HG03280 (cell line): ENCODE measurements around the gene CDC42BPB.
A peak's percentile ranks its signal among the peaks of the same experiment; 100 is the strongest.

ENCODE experiments used
- ATAC-seq: cut with Tn5 transposase; IDR thresholded peaks from one replicate; pipeline ENCODE4 v1.9.1; 2021; ENCODE audit warnings: mild to moderate bottlenecking, moderate library complexity; ENCODE audit not compliant: unreplicated experiment

Gene CDC42BPB

GRCh38 chr14:103057372-103058163 lies at the start of gene CDC42BPB:
Gene CDC42BPB, minus strand, starts transcription at chr14:103057549. Its CDS starts 376 bp downstream, at chr14:103057173.
- ATAC-seq = peak; percentile 63

DNA sequence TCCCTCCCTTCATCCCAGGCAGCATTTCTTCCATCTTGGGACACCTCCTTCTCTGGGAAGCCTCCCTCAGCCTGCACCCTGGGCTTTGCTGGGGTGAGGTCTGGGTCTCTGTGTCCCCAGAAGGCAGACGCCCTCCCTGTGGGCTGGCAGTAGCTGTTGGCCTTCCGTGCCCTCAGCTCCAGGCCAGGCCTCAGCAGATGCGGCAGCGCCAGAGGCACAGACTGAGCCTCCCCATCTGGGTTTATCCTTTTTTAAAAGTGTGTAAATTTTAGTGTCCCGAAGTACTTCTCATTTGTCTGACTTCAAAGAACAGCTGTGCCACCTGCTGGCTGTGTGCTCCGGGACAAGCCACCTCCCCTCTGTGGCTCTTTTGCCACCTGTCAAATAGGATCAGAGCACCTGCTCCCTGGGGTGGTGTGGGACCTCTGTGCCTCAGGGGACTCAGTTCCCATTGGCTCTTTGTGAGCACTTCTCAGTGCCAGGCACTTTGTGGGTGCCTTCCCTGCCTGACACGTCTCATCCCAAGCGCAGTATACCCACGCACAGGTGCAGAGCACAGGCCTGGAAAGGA lies 48.3 kb upstream of the CDC42BPB start:
- no peak for ATAC-seq

DNA sequence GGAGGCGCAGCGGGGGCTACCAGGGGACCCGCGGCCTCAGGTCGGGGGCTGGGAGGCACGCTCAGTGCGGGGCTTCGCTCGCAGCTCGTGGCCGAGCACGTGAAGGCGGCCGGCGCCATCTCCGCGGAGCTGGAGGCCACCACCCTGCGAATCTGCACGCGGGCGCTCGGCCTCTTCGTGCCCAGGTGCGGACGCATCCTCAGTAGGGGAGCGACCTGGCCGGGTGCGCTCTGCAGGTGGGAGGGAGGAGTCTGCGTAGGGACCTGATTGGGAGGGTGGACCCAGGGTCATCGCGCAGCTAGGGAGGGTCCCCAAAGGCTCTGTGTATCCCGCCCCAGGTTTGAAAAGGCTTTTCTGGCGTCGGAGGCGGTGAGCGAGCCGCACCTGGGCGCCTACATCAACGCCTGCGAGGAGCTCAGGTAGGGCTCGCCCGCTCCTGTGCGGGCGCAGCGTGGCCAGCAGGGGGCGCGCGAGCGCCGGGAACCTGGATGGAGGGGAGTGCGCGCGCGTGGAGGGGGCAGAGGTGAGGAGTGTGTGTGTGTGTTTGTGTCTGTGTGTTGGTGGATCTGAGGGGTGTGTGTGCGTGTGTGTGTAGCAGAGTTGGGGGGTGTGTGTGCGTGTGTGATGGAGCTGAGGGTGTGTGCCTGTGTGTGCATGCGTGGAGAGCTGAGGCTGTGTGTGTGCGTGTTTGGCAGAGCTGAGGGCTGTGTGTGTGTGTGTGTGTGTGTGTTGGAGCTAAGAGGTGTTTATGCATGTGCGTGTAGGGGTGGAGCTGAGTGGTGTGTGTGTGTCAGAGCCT lies 47.5 kb upstream of the CDC42BPB start:
- no peak for ATAC-seq

DNA sequence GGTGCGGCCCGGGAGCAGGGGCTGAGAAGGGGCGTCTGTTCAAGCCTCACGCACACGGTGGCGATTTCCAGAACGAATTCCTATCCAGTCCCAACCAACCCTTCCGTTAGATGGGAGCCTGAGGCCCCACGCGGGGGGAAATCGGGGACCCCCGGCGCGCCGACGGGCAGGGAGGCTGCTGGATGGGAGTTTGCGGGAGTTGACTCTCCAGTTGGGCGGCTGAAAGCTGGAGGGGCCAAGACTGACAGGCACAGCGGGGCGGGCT lies 47.0 kb upstream of the CDC42BPB start:
- no peak for ATAC-seq

GRCh38 chr14:103103461-103104388 lies 46.4 kb upstream of the CDC42BPB start:
- no peak for ATAC-seq

GRCh38 chr14:103102689-103103260 lies 45.4 kb upstream of the CDC42BPB start:
- no peak for ATAC-seq

GRCh38 chr14:103101963-103102688 lies 44.8 kb upstream of the CDC42BPB start:
- no peak for ATAC-seq

- ATAC-seq = no peak
These were observed 44.1 kb upstream of the CDC42BPB start for GRCh38 chr14:103101257-103101962.

DNA sequence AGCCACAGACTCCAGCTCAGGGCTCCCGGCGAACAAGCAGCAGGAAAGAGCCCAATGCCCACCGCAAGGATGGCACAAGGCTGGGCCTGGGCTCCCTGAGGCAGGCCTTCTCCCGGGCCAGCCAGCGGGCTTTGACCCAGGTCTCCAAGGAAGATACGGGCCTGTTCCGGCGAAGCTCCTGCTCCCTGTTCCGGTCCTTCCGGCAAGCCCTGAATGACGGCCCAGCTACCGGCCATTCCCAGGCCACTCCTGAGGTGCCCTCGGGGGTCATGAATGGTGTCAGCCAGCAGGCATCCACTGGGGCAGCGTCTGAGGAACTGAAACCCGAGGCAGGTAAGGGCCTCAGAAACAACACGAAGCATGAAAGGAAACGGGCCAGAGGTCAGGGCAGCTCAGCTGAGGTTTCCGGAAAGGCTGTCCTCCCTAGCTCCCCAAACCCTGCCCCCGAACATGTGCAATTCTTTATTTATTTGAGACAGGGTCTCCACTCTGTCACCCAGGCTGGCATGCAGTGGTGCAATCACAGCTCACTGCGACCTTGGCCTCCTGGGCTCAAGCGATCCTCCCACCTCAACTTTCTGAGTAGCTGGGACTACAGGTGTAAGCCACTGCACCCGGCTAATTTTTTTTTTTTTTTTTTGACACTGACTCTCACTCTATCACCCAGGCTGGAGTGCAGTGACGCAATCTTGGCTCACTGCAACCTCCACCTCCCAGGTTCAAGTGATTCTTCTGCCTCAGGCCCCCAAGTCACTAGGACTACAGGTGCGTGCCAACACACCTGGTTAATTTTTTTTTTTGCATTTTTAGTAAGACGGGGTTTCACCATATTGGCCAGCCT lies 43.2 kb upstream of the CDC42BPB start:
- ATAC-seq = peak; percentile 44

DNA sequence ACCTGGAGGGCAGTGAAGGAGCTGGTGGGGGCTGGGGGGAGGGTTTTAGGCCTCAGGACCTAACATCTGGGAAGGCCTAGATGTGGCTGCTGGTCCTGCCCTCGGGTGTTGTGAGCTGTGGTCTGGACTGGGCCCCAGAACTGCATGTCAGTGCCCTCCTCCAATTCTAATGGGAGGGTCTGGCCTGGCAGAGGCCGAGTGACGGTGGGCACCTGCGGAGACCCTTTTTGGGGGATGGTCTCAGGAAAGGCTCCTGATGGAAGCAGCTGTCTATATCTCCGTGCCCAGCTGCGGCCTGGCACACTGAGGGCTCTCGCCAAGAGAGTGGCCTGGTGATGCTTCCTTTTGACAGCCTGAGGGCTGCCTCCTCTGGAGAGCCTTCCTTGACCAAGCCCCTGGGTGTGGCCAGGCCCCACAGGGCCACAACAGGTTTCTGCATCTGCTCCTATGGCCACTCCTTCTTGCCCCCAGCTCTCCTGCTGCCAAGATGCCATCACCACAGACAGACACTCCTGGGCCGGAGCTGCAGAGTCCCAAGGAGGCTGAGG lies 42.5 kb upstream of the CDC42BPB start:
- ATAC-seq = no peak

GRCh38 chr14:103099081-103099732 lies 41.9 kb upstream of the CDC42BPB start:
- ATAC-seq = no peak

- ATAC-seq = no peak
These were observed 40.9 kb upstream of the CDC42BPB start for GRCh38 chr14:103097994-103098957.

DNA sequence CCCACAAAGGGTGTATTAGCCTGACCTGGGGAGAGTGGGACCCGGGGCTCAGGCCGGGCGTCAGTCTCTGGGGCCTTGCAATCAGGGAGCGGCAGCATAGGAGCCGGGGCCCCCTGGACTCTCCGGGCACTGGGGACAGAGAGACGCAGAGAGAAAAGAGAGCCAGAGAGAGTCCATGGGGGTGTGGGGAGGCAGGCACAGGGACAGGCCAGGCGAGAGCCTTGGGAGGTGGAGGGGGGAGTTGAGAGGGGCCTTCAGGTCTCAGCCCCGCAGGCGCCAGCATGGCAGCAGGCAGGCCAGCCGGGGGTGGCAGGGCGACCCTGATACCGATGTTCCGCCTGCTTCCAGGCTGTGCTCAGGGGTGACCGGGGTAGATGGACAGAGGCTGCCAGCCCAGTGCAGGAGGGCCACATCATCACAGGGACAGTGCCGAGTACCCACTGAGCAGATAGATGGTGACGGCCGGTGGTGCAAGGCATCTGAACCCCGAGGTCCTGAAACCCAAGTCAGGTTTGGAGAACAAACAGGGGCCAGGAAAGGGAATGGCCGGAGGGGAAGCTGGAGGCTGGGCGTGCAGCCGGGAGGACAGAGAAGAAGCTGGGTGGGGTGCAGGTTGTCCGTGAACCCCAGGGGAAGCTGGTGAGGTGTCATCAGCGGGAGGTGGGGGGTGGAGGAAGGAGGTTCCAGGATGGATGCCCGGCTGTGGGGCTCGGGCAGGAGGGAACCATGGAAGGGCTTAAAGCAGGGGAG lies 40.1 kb upstream of the CDC42BPB start:
- ATAC-seq = no peak

GRCh38 chr14:103096387-103096786 lies 39.0 kb upstream of the CDC42BPB start:
- no peak for ATAC-seq

DNA sequence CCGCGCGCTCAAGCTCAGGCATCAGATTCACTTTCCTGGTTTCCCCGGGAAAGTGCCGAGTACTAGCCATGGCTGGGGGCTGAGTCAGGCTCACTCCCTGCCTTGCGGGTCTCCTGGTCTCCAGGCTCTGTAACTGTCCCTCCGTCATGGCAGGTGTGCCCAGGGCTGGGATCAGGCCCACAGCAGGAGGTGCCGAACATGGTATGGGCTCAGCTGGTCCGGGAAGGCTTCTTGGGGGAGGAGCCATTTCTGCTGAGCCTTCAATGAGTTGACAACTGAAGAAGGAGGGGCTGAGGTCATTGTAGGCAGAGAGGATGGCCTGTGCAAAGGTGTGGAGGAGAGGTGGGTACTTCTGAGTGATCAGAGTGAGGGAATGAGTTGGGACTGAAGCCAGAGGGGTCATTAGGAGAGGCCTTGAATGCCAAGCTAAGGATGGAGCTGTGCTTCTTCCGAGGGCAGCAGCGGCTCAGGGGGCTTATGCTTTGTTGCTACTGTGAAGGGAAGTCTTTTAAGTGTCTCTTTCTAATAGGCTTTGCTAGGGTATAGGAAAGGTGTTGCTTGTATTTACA lies 37.9 kb upstream of the CDC42BPB start:
- no peak for ATAC-seq
